Activated CD8-positive, alpha-beta memory T cell treated with anti-CD3 and anti-CD28 coated beads for 48 hours (primary cell): ENCODE measurements around the gene DNAAF1.

ENCODE experiments used
- DNase-seq, 3 experiments: peaks; one replicate each; pipeline ENCODE4 v3.0.0-alpha.2; 2020; ENCODE audit warnings: low read depth in 2 of 3, low spot score in 2 of 3

The DNAAF1 gene

GRCh38 chr16:84121007-84121406 is 24.1 kb upstream of the DNAAF1 start:
- DNase-seq: no peak

GRCh38 chr16:84124257-84125073 is 20.6 kb upstream of the DNAAF1 start:
- DNase-seq: no peak

- DNase-seq: no peak
Observed at GRCh38 chr16:84131117-84131516, 14.0 kb upstream of the DNAAF1 start.

GRCh38 chr16:84132527-84133285 is 12.4 kb upstream of the DNAAF1 start:
- no peak for DNase-seq

GRCh38 chr16:84136331-84137125 is 8.6 kb upstream of the DNAAF1 start:
- no peak for DNase-seq

GRCh38 chr16:84137287-84137686 is 7.8 kb upstream of the DNAAF1 start:
- no peak for DNase-seq

- DNase-seq: no peak
Observed at GRCh38 chr16:84137769-84138357, 7.2 kb upstream of the DNAAF1 start.

- no peak for DNase-seq
Observed at GRCh38 chr16:84138500-84138823, 6.6 kb upstream of the DNAAF1 start.

GRCh38 chr16:84138824-84139627 is 6.1 kb upstream of the DNAAF1 start:
- DNase-seq: peak in 1 of 3 experiments; percentile 11

GRCh38 chr16:84139628-84140258 is 5.4 kb upstream of the DNAAF1 start:
- no peak for DNase-seq

GRCh38 chr16:84141143-84141670 is 3.9 kb upstream of the DNAAF1 start:
- DNase-seq: no peak

GRCh38 chr16:84143081-84143480 is 2.0 kb upstream of the DNAAF1 start:
- DNase-seq: no peak

GRCh38 chr16:84143784-84144199 is 1.3 kb upstream of the DNAAF1 start:
- no peak for DNase-seq

- DNase-seq: peak in 2 of 3 experiments; percentile 13 to 17
Observed at GRCh38 chr16:84144209-84144858, 774 bp upstream of the DNAAF1 start.

- no peak for DNase-seq
Observed at GRCh38 chr16:84150926-84151325, 5.8 kb downstream of the DNAAF1 start.

- DNase-seq: no peak
Observed at GRCh38 chr16:84153660-84154214, 8.6 kb downstream of the DNAAF1 start.

- DNase-seq: no peak
Observed at GRCh38 chr16:84155226-84155625, 10.1 kb downstream of the DNAAF1 start.

- DNase-seq: no peak
Observed at GRCh38 chr16:84155771-84156170, 10.7 kb downstream of the DNAAF1 start.

GRCh38 chr16:84156342-84156784 is 11.3 kb downstream of the DNAAF1 start:
- no peak for DNase-seq
